Colonic mucosa (tissue), 4 donors: Measurements from ENCODE around the gene LMLN. TPM values are rescaled to one million over a fixed set of nuclear protein-coding genes. Genes with fewer than 3 reads are reported as not detected.
"Not testable (repeated sequence)": the region's sequence is repeated elsewhere in the genome, so short reads cannot be mapped to it uniquely, and the experiment has no call there.

ENCODE experiments used
- DNase-seq: peaks from one replicate; pipeline ENCODE4 v3.0.0-alpha.2; 2020
- H3K27ac ChIP-seq: fragments of 200-600 bp; one replicate; pipeline ENCODE4 v1.8.0; 2021
- H3K27me3 ChIP-seq: fragments of 200-600 bp; one replicate; pipeline ENCODE4 v1.8.0; 2021
- H3K36me3 ChIP-seq: fragments of 200-600 bp; one replicate; pipeline ENCODE4 v1.8.0; 2021
- H3K4me1 ChIP-seq: fragments of 200-600 bp; one replicate; pipeline ENCODE4 v1.8.0; 2021; ENCODE audit warnings: mild to moderate bottlenecking
- H3K4me3 ChIP-seq: fragments of 200-600 bp; one replicate; pipeline ENCODE4 v1.8.0; 2021
- H3K9ac ChIP-seq, 2 donors: one replicate each; pipeline ENCODE4 v1.7.0; 2013; ENCODE audit warnings: control low read depth in 2 of 2, low read depth in 2 of 2, low read length in 2 of 2
- H3K9me3 ChIP-seq: fragments of 200-600 bp; one replicate; pipeline ENCODE4 v1.8.0; 2021
- intact Hi-C: fragments of 100-400 bp; cut with DNase I; formaldehyde crosslinking; loops from one replicate; pipeline ENCODE4 v1.14.1; 2022
- total RNA-seq, 2 donors: library from RNA; stranded (reverse); fragmentation: NEBNext Ultra II Directional in 1 of 2; extraction: Animal tissue kit (Norgen Biotek cat#: 25700) in 1 of 2; gene quantifications; one replicate each; pipeline ENCODE4 v1.2.1, GENCODE V29; 2021
- TF ChIP-seq, protein P1 (sequence below): fragments of 200-600 bp; IDR thresholded peaks from one replicate; pipeline ENCODE4 v1.8.0; 2022; ENCODE audit warnings: antibody characterized with exemption, mild to moderate bottlenecking
- donor health status: healthy.
- donor health status: DM: no; HTN: no; CAD: no.
- donor health status: DM: no; HTN: no; CAD: no.

Gene LMLN, protein sequence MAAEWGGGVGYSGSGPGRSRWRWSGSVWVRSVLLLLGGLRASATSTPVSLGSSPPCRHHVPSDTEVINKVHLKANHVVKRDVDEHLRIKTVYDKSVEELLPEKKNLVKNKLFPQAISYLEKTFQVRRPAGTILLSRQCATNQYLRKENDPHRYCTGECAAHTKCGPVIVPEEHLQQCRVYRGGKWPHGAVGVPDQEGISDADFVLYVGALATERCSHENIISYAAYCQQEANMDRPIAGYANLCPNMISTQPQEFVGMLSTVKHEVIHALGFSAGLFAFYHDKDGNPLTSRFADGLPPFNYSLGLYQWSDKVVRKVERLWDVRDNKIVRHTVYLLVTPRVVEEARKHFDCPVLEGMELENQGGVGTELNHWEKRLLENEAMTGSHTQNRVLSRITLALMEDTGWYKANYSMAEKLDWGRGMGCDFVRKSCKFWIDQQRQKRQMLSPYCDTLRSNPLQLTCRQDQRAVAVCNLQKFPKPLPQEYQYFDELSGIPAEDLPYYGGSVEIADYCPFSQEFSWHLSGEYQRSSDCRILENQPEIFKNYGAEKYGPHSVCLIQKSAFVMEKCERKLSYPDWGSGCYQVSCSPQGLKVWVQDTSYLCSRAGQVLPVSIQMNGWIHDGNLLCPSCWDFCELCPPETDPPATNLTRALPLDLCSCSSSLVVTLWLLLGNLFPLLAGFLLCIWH
- 1 to 10 TPM; 5.0 to 5.9 TPM for total RNA-seq

DNA sequence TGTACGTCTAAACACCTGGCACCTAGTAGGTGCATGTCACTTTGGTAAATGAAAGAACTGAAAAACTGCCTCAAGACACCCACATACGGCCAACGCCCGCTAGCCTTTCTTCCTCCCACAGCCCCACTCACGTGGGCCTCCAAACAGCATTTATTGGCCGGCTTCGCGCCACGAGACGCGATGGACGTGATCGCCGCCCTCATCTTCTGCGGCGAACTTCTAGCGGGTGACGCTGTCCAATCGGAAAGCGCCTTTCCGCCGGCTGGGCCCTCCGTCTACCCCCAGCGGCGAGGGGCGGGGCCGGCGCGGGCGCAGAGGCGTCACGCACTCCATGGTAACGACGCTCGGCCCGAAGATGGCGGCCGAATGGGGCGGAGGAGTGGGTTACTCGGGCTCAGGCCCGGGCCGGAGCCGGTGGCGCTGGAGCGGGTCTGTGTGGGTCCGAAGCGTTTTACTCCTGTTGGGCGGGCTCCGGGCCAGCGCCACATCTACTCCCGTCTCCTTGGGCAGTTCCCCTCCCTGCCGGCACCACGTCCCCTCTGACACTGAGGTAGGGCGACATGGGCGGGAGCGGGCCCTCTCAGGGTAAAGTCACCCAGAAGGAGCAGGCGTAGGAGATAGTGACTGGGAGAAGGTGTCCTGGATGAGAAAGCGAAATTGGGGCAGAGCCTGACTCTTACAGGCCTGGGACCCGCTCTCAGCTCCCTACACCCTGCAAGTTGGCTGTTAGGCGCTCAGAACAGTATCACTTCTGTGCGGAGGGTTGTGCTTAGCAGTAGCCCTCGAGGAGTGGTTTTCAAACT, at the start of gene LMLN:
Gene LMLN, plus strand, starts transcription at position 327 of the 803 bp plus-strand sequence. Its CDS starts 29 bp downstream, at position 356.
- TF ChIP-seq, protein P1, sequence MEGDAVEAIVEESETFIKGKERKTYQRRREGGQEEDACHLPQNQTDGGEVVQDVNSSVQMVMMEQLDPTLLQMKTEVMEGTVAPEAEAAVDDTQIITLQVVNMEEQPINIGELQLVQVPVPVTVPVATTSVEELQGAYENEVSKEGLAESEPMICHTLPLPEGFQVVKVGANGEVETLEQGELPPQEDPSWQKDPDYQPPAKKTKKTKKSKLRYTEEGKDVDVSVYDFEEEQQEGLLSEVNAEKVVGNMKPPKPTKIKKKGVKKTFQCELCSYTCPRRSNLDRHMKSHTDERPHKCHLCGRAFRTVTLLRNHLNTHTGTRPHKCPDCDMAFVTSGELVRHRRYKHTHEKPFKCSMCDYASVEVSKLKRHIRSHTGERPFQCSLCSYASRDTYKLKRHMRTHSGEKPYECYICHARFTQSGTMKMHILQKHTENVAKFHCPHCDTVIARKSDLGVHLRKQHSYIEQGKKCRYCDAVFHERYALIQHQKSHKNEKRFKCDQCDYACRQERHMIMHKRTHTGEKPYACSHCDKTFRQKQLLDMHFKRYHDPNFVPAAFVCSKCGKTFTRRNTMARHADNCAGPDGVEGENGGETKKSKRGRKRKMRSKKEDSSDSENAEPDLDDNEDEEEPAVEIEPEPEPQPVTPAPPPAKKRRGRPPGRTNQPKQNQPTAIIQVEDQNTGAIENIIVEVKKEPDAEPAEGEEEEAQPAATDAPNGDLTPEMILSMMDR, result no peak
- H3K36me3 ChIP-seq, result peaks cover 3% of the 10 kb centered on the region
- peak within 1 kb of the TSS; percentile 77 to 82 for H3K9ac ChIP-seq
- H3K4me1 ChIP-seq, result no peaks in the 10 kb centered on the region
- peak within 1 kb of the TSS; percentile 79 for H3K4me3 ChIP-seq
- peak; percentile 96 for DNase-seq
- intact Hi-C loops, result no loop called here
- H3K9me3 ChIP-seq, result no peaks in the 10 kb centered on the region
- H3K27me3 ChIP-seq, result no peaks in the 10 kb centered on the region
- peak within 1 kb of the TSS; percentile 58 for H3K27ac ChIP-seq

DNA sequence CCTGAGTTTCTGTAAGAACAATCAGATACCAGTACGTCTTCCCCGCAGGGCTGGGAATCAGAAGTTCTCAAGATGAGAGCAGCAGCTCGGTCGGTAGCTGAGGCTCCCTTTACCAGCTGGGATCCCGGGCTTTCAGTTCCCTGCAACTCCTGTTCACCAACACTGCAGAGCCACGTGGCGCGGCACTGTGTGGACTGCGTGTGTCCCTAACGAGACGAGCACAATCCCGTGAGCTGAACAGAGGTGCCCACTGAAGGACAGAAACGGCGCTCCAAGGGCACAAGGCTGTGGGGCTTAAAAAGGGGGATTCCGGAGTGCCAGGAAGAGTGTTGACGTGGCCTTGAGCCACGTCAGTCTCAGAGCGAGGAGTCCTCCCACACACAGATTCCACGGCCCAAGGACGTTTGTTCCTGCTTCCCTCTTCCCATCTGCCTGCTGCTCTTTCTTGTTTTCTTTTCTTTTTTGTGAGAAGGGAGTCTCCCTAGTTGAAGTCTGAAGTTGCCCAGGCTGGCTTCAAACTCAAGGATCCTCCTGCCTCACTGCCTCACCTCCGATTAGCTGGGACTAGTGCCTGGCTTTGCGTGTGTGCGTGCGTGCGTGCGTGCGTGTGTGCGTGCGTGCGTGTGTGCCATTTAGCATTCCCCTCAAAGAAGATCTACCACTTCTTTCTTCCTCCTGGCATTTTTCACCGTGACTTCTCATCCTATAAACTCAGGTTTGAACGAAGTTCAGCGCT, 47.1 kb upstream of the LMLN start:
- H3K27me3 ChIP-seq, result no peaks in the 10 kb centered on the region
- TF ChIP-seq, protein P1, result no peak
- no peak overlapping the region for H3K9ac ChIP-seq
- H3K36me3 ChIP-seq, result no peaks in the 10 kb centered on the region
- H3K27ac ChIP-seq, result no peak overlapping the region
- no peak for DNase-seq
- intact Hi-C loops, result no loop called here
- no peaks in the 10 kb centered on the region for H3K4me1 ChIP-seq
- no peaks in the 10 kb centered on the region for H3K9me3 ChIP-seq
- H3K4me3 ChIP-seq, result no peak overlapping the region

DNA sequence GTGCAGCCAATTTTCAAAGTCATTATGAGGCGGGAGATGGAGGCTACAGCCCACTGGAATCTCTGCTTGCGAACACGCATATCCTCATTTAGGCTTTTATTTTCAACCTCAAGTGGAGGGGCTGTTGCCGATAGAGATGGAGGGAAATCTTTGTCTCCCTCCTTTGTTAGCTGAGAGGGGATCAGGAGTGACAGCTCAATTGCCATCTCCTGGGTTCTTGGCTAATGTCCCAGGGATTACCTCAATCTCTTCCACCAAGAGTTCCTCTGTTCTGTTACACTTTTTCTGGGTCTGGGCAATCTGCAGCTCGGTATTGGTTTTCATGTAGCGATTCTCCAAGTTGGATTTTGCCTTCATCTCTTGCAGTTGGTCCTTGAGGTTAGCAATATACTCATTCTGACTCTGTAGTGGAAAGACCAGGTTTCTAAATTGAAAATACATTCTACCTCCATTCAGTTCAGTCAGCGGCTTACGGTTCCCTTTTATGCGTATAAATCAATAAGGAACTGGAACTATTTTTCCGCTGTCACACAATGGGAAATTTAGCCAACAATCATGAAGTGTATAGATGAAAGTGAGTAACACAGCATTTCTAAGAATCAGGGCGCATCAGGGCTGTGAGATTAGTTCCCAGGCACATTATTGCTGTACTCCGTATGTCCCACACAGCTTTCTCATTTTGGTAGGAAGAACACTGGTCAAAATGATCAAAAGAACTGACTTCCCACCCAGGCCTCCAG, 46.2 kb upstream of the LMLN start:
- Histone ChIP-seq H3K9me3 (no peaks in the 10 kb centered on the region), H3K4me1 (no peaks in the 10 kb centered on the region), H3K36me3 (no peaks in the 10 kb centered on the region), H3K27ac (no peak overlapping the region), H3K27me3 (no peaks in the 10 kb centered on the region), H3K9ac (no peak overlapping the region), H3K4me3 (no peak overlapping the region)
- intact Hi-C loops, result no loop called here
- TF ChIP-seq, protein P1, result no peak
- DNase-seq, result no peak

DNA sequence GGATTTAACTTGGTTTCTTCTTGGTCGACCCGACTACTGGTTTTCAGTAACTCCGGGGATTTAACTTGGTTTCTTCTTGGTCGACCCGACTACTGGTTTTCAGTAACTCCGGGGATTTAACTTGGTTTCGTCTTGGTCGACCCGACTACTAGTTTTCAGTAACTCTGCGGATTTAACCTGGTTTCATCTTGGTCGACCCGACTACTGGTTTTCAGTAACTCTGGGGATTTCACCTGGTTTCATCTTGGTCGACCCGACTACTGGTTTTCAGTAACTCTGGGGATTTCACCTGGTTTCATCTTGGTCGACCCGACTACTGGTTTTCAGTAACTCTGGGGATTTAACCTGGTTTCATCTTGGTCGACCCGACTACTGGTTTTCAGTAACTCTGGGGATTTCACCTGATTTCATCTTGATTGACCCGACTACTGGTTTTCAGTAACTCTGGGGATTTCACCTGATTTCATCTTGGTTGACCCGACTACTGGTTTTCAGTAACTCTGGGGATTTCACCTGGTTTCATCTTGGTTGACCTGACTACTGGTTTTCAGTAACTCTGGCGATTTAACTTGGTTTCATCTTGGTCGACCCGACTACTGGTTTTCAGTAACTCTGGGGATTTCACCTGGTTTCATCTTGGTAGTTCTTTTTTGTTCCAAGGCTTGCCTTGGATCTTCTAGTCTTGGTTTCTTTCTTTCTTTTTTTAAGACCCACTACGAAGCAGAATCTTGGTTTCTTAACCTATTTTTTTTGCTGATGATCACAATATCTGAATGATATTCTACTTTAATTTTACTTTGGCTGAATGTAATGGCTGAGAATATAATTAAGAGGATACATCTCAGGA, 38.4 kb upstream of the LMLN start:
- H3K27me3 ChIP-seq, H3K9me3 ChIP-seq, H3K4me1 ChIP-seq, DNase-seq, intact Hi-C loops, H3K36me3 ChIP-seq, H3K27ac ChIP-seq, H3K9ac ChIP-seq, H3K4me3 ChIP-seq: not testable (repeated sequence)

DNA sequence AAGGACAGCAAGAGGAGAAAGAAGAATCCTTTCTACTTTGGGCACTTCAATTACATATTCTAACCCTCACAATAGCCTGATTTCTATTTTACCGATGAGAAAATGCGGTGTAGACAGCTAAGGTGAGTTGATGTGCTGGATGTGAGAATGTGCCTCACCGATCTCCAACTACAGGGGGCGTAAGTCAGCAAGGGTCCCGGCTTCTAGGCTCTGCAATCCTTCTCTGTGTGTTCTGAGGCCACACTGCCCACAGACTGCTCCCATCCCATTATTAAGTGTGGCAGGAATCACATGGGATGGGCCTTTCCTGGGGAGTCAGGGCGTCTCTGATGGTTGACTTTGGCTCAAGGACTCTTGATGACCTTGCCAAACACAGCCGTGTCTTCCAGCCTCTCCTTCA, 33.6 kb upstream of the LMLN start:
- Histone ChIP-seq H3K4me1 (no peaks in the 10 kb centered on the region), H3K27ac (no peak overlapping the region), H3K9ac (no peak overlapping the region), H3K36me3 (no peaks in the 10 kb centered on the region), H3K4me3 (no peak overlapping the region), H3K9me3 (no peaks in the 10 kb centered on the region), H3K27me3 (no peaks in the 10 kb centered on the region)
- TF ChIP-seq, protein P1, result no peak
- DNase-seq, result no peak
- intact Hi-C loops, result no loop called here

DNA sequence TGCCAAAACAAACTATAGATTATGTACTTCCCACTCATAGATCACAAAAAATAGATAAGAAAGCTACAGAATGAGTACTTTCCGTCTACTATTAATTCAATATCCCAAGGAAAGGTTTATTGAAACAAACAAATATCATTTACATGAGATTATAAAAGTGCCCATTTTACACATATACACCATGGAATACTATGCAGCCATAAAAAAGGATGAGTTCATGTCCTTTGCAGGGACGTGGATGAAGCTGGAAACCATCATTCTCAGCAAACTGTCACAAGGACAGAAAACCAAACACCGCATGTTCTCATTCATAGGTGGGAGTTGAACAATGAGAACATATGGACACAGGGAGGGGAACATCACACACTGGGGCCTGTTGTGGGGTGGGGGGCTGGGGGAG, 32.4 kb upstream of the LMLN start:
- intact Hi-C loops, H3K4me1 ChIP-seq, H3K27ac ChIP-seq, H3K9me3 ChIP-seq, H3K27me3 ChIP-seq, H3K36me3 ChIP-seq, DNase-seq, H3K9ac ChIP-seq, H3K4me3 ChIP-seq: not testable (repeated sequence)
